NCI-H2196 (cell line): ENCODE measurements around the gene SLU7.

Experiments
- DNase-seq: peaks from one replicate; lab custom pipeline; 2025; ENCODE audit not compliant: unreplicated experiment; lab: John Stamatoyannopoulos, UW

The SLU7 gene

DNA sequence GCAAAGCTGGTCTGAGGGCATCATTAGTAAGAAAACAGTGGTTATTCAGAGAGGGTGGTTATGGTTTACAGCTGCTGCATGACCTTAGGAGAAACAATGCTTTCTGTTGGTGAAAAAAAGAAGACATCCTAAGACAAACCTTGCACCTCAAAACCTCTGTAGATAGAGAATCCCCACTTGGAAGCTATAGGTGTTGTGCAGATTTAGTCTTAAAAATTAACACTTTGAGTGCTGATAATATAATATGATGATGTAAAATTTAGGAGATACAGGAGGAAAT, 1.4 kb upstream of the SLU7 start:
- no peak for DNase-seq

DNA sequence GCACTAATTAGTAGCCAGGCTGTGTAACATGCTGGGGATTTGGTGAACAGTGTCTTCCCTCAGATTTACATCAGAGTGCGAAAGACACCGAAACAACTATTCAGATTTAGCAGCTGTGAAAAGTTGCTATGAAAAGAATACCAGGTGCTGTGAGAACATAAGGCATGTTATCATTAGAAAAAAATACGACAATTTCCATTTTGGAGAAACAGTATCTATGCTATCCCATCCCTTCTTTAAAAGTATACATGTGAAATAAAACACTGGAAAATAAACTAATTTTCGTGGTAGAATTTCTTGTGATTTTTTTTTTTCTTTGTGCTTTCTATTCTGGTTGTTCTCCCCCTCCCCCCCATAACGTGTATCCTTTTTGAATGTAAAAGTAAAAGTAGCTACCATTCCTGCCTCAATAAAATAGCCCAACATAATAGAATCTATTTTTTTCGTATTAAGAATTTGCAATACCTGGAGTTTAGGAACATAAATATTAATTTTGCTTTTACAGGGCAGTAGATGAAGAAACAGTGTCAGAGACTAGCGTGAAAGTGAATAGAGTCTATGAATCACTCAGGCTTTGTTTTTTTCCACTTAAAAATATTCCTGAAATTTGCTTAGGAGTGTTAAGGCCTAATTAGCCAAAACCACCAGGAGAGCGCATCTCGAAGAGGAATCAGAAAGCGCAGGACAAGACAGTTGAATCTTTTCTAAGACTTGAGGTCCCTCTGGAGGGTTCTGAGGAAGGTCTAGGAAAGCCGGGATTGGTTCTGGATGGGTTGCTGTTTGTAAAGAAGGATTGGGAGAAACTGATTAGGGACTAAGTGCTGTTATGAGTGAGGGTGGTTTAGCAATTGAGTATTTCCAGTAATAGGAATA, 813 bp upstream of the SLU7 start:
- no peak for DNase-seq

DNA sequence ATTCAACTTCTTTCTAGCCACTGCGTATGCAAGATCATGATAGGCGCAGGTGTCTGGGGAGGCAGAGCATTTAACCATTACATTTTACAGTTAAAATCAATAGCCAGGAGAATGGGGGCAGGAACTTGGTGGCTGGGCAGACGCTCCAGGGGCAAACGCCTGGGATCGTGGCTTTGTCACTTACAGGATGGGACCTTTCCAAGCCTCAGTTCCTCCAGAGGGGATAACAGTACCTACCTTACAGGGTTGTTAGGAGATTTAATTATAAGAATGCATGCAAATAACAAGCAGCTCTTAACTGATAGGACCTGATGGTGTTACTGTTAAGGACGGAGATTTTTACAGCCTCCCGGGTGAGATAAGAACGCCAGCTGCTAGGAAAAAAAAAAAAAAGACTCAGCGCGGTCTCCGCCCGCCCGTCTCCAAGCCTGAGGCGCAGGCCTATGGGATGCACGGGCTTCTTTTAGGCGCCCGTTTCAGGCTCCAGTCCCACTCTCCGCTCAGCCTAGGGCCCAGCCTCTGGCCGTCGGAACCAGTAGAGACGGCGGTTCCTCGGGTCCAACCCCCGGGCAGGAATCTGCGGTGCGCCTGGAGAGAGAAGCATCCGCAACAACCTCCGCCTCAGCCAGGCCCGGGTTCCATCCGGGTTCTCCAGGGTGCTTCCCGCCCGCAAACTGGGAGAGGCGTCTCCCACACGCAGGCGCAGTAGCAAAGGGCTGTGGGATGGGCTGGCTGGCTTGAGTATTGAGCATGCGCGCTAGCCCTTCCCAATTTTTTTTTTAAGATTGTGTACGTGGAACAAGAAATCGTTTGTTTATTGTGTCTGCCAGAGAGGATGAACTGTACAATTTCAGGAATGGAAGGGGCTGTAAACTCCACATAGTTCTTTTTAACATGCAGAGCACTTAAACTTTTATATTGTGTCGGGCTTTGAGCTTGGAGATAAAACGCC, 19.2 kb downstream of the SLU7 start, which contains the start of gene FAM200C:
TSS of gene FAM200C (minus strand) at position 653 of the 952 bp plus-strand sequence. CDS start 4,564 bp downstream, outside the sequence.
- DNase-seq = peak; percentile 90

DNA sequence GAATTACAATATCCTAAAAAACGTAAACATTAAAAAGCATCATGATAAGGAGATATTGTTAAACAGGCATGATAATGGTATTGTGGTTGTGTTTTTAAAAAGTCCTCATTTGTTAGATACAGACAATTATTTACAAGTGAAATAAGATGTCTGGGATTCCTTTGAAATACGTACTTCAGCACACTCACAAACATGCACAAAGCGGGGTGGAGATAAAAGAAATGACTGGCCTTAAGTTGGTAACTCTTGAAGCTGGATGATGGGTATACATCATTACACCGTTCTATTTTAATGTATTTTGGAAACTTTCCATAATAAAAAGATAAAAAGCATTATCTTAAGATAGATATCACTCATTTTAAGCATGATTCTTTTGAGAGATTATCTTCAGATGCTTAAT, 20.1 kb downstream of the SLU7 start:
- no peak for DNase-seq

DNA sequence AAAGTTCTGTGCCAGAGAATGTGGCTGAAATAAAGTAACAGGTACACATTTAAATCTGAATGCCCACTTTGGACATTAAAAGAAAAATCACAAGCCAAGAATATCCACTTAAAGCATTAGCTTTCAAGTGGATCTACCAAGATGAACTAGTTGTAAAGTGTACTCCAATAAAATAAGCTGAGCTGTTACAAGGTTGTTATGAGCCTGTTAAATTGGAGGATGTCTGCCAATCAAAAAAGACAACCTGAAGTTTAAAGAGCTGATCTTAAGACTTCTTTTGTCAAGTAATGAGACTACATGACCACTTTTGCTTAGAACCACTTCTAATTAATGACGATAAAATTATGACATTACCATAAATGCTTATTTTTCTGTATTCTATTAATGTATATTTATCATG, 21.4 kb downstream of the SLU7 start:
- no peak for DNase-seq

DNA sequence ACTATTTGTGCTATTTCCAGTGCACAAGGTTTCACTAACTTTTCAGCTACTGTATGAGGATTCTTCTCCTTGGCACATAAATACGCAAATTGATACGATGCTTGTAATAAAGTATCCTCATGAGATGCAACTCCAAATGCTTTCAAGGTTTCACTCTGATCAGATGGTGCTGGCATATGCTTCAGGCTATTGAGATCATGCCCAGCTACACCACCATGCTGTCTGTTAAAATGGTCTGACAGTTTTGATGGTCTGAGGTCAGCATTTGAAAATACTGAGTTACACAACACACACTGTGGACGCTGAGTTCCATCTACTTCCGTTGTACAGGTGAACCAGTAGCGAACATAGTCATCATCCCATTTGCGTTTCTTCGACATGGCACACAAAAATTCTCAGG, 23.8 kb downstream of the SLU7 start:
- DNase-seq = no peak

DNA sequence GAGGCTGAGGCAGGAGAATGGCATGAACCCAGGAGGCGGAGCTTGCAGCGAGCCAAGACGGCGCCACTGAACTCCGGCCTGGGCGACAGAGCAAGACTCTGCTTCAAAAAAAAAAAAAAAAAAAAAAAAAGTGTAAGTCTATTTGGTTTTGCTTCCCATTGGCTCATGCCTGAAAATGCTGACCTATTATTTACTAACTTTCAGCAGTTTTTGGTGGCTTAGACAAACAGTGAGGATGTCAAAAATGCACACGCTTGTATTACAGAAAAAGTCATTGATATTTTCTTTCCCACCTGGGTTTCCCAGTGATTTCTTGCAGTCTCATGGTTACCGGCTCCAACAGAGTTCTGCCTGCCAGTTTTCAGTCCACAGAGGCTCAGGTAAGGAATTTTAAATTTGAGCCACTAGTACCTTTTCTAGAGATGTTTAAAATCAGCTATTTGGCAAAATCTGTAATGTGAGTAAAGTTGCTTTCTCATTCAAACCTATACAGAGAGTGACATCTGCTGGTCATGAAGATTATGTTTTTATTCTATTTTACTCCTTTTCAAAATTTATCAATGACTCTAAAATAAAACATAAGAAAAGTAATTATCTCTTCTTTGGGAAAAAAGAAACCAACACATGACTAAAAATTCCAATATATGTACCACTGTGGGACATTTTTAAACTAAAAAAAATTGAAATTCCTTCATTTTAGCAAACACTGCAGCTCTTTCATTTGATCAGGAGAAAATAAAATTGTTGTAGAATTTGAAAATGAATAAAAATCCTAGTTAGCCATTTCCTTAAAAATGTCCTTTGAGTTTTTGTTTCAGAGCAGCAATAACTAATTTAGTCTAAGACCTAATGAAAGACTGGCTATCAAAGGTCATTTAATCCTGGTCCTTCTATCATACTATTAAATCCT, 27.8 kb downstream of the SLU7 start:
- DNase-seq = peak; percentile 47

DNA sequence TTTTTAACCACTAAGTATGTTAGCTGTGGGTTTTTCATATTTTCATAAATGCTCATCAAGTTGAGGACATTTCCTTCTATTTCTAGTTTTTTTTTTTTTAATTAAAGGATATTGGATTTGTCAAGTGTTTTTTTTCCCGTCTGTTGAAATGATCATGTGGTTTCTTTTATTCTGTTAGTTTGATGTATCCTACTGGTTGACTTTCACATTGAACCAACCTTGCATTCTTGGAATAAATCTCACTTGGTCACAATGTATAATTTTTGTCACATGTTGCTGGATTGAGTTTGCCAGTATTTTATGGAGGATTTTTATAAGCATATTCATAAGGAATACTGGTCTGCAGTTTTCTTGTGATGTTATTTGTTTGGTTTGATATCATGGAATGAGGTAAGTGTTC, 31.4 kb downstream of the SLU7 start:
- DNase-seq = no peak

DNA sequence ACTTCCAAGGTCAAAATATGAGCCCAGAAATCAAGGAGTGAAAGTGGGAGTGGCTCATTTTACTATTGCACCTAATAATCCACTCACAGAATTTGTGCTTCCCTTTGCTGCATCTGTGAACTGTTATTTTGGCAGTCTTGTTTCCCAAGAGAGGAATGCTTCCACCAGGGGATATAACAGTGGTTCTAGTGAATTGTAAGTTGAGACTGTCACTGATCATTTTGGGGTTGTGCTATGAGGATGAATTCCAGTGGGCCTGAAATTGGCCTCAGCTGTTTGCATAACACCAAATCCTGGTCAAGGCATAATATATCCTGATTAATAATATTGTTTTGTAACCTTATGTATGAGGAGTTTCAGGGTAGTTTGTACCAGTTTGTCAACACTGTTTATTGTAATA, 33.4 kb downstream of the SLU7 start:
- no peak for DNase-seq

DNA sequence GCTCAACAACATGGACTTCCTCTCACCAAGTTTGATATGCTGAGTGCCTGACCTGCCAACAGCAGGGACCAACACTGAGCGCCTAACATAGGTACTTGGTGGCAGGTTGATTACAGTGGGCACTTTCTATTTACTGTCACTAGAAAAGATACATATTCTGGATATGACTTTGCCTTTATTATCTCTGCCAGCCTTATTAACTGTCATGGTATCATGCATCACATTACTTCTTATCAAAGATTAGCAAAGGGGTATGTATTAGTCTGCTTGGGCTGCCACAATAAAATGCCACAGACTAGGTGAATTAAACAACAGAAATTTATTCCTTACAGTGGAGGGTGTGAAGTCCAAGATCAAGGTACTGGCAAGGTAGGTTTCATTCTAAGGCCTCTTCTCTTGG, 34.2 kb downstream of the SLU7 start:
- DNase-seq = no peak

DNA sequence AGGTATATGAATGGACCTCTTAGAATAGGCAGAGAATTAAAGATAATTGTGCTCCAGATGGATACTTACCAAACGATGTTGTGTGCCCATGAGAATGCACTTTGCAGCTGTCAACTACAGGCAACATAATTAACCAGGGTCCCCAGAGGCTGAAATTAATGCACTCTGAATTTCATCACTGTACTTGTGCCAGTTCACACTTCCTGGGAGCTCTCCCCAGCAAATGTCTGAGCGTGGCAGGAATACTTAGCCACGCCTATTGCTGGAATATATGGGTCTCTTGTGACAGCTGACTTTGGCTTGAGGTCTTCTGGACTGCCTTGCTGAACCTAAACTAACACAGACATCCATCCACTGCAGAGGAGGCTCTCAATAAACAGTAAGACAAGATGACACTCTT, 36.5 kb downstream of the SLU7 start:
- no peak for DNase-seq

DNA sequence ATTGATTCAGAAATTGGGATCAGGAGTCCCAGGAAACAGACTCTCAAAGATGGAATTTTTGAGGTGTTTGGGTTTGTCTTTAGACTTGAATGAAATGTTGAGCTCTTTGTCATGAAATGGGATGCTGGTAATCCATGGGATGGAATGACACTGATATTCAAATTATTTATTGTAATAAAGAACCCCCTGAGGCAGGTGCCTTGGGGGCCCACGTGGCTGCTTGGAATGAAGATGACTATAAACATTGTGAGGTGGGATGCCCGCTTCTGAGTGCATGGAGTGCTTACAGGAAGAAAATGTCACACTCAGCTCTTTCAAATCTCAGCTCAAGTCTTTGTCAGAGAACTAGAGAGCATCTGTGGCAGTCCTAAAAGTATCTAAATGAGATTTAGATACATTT, 38.8 kb downstream of the SLU7 start:
- no peak for DNase-seq

DNA sequence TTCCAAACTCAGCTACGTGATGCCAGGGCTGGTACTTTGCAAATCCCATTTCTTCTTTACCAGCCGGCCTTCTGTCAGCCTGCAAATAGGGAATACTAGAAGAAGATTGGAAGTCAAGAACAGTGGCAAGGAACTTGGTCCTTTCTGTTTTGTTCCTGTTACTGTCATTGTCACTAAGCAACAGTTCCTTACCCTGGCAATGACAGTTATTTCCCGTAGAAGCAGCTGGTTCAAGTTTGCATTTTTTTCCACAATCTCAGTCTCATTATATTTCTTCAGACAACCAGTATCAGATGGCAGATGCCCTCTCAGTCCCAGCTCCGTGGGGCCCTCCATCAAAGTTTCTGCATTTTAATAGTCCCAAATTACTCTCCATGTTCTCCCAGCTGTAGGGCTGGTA, 39.4 kb downstream of the SLU7 start:
- no peak for DNase-seq

DNA sequence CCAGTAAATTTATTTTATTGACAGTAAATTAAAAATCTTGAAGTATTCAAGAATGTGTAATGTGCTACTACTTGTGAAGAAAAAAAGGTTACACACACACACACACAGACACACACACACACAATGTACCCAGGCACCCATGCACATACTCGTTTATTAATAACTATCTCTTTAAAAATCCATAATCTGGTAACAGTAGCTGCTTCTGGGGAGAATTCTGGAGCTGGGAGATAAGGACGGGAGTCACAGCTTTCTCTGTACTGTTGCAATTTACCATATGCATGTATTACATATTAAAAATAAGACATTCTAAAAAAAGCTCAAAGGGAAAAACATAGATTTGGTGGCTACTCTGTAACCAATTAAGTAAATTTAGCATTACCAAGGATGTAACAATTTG, 40.6 kb downstream of the SLU7 start:
- no peak for DNase-seq

DNA sequence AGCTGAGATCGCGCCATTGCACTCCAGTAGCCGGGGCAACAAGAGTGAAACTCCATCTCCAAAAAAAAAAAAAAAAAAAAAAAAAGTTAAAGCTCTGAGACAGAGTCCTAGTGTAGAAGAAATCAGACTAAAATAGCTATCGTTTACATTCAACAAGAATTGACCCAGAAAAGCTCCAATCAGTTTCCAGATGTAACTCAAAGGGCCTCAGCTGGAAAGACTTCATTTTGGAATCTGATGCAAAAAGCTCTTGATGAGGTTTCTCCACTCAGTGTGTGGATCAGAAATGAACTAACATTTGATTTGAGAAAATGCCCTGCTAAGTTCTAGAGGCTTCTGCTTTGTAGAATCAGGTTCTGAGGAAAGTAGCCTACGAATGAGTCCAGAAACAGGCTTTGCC, 41.2 kb downstream of the SLU7 start:
- DNase-seq = no peak

DNA sequence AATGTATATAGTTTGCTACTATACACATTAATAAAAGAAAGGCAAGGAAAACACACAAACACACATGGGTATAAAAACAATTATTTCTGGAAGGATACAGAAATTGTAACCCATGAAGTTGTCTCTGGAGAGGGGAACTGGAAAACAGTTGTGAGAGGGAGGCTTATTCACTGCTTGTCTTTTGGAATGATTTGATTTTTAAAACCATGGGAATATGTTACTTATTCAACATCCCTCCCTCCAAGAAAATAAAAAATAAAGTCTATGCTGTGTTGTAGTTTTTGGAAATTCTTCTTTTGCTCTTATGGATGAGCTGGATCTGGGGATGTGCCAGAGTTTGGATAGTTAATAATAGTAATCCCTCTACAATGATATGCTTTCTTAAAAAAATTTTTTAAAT, 42.5 kb downstream of the SLU7 start:
- DNase-seq = no peak

DNA sequence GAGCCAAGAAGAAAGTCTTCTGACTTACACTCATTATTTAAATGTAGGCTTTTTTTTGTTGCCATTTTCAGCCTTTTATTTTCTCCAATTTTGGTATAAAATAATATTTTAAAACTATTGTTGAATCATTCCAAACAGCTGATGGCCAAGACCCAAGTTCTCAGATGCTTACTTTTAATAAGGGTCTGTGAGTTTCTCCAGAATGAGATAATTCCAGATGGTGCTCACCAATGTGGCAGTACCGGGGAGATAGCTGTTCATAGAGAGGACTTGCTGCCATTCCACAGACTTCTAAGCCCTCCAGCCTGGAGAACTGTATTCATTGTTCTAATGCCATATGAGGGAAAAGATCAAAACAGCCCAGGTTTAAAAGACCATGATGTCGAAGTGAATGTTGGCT, 43.2 kb downstream of the SLU7 start:
- no peak for DNase-seq

DNA sequence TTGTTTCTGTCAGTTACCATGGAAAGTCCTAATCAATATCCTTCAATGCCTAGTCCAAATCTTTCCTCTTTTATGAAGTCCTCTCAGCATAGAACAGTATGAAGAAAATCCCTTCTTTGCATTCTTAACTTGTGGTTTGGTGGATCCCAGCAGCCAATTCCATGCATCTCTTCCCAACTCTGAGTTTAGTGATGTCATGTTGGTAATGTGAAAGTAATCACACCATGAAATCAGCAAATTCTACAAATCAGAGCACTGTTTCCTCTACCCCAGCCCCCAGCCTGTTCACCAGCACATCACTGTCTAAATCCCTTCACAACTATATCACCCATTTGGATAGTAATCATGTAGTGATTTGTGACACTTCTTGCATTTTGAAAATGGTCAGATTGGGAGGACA, 43.7 kb downstream of the SLU7 start:
- no peak for DNase-seq

DNA sequence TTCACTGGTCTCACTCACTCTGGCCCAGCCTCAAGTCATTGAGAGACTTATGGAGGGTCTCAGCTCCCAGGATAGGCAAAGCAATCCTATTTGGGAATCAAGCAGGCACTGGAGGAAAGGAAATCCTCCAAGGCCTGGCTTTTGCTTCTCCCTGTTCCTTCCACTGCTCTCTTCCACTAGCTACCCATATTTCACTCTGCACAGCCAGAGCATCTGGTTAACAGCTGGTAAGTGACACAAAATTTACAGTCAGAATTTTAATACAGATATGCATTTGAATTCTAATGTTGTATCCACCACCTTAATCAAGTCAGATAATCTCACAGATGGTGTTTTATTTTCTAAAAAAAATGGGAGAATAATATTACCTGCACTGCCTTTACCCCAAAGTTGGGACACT, 47.6 kb downstream of the SLU7 start:
- DNase-seq = no peak

DNA sequence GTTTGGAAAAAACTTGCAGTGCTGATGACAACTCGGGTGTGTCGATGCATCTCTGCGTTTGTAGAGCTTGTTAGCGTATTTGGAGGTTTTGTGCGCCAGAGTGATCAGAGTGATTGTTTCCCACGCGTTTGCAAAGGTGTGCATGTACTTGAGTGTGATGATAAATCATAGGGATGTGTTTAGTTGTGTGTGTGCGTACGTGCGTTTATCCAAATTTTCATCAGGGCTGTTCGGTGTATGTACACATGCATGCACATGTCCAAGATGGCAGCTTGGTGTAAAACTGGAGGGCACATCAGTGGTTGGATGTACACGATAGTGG, 48.2 kb downstream of the SLU7 start:
- no peak for DNase-seq

DNA sequence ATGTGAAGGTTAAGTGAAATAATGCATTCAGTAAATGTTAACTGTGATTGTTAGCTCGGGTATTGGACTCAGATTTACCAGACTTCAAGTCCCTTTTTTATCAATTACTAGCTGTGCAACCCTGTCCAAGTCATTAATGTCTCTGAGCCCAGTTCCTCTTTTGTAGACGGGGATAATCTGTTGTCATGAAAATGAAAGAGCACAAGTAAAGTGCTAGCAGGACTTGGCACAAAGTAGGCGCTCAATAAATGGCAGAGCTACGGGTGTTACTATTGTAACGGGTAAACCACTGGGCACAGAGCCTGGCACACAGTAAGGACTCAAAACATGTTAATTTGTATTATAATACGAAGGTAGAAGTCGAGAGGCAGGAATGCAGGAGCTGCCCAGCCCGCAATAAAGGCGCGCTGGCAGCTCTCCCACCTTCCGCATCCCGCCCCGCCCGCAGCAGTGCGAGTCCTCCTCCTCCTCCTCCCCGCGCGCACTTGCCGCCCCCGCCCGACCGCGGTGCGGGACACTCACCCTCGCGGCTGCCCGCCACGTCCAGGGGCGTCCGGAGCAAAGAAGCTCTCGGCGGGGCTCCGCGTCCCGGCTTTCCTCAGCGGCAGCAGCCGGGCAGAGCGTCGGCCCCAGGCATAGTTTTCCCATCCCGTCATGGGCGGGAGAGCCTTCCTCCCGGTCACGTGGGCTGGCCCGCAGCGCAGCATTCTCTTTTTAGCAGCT, 48.7 kb downstream of the SLU7 start, which contains the start of gene C1QTNF2:
TSS of gene C1QTNF2 (minus strand) at position 637 of the 723 bp plus-strand sequence. CDS start 15,615 bp downstream, outside the sequence.
- DNase-seq = no peak
